COLO668 (cell line): ENCODE measurements around the gene SCARF2.
"Not testable (repeated sequence)": the region's sequence is repeated elsewhere in the genome, so short reads cannot be mapped to it uniquely, and the experiment has no call there.

Experiments
- DNase-seq: peaks from one replicate; lab custom pipeline; 2025; ENCODE audit not compliant: unreplicated experiment; lab: John Stamatoyannopoulos, UW

Gene SCARF2

GRCh38 chr22:20413217-20414058 lies 24.2 kb downstream of the SCARF2 start:
- no peak for DNase-seq

- DNase-seq: no peak
These were observed 25.0 kb downstream of the SCARF2 start for GRCh38 chr22:20412474-20413216.

- not testable (repeated sequence) for DNase-seq
These were observed 28.2 kb downstream of the SCARF2 start for GRCh38 chr22:20409385-20409784.

- DNase-seq: no peak
These were observed 28.7 kb downstream of the SCARF2 start for GRCh38 chr22:20408891-20409290.

- DNase-seq: no peak
These were observed 29.8 kb downstream of the SCARF2 start for GRCh38 chr22:20407829-20408228.

- no peak for DNase-seq
These were observed 30.8 kb downstream of the SCARF2 start for GRCh38 chr22:20406686-20407408.

- no peak for DNase-seq
These were observed 31.5 kb downstream of the SCARF2 start for GRCh38 chr22:20405931-20406685.

GRCh38 chr22:20405291-20405930 lies 32.2 kb downstream of the SCARF2 start:
- DNase-seq: no peak

GRCh38 chr22:20404881-20405280 lies 32.7 kb downstream of the SCARF2 start:
- DNase-seq: no peak

GRCh38 chr22:20403779-20404140 lies 33.9 kb downstream of the SCARF2 start:
- no peak for DNase-seq

- no peak for DNase-seq
These were observed 34.5 kb downstream of the SCARF2 start for GRCh38 chr22:20402960-20403778.

GRCh38 chr22:20401376-20402014 lies 36.1 kb downstream of the SCARF2 start:
- DNase-seq: no peak

GRCh38 chr22:20400606-20401375 lies 36.8 kb downstream of the SCARF2 start:
- no peak for DNase-seq

- no peak for DNase-seq
These were observed 37.6 kb downstream of the SCARF2 start for GRCh38 chr22:20399866-20400605.

- no peak for DNase-seq
These were observed 39.2 kb downstream of the SCARF2 start for GRCh38 chr22:20398420-20398819.

GRCh38 chr22:20397498-20397897 lies 40.1 kb downstream of the SCARF2 start:
- no peak for DNase-seq

GRCh38 chr22:20396639-20397038 lies 41.0 kb downstream of the SCARF2 start:
- no peak for DNase-seq

GRCh38 chr22:20395907-20396287 lies 41.7 kb downstream of the SCARF2 start:
- no peak for DNase-seq
